GM12878 (cell line): ENCODE results near the gene TMEM127. TPM values are rescaled to one million over a fixed set of nuclear protein-coding genes. Genes with fewer than 3 reads are reported as not detected.
A peak's percentile ranks its signal among the peaks of the same experiment; 100 is the strongest.

ENCODE experiments used
- E4F1 ChIP-seq: fragments of 450-650 bp; IDR thresholded peaks from 2 replicates; pipeline ENCODE4 v1.6.1; 2018; ENCODE audit warnings: borderline replicate concordance, mild to moderate bottlenecking; ENCODE audit not compliant: partially characterized antibody
- HDAC6 ChIP-seq: fragments of 200-600 bp; sonication (generic); IDR thresholded peaks from one replicate; pipeline ENCODE4 v1.8.0; 2017; ENCODE audit warnings: antibody characterized with exemption; ENCODE audit not compliant: unreplicated experiment
- HDGF ChIP-seq: fragments of 450-650 bp; IDR thresholded peaks from 2 replicates; pipeline ENCODE4 v1.6.1; 2016; ENCODE audit warnings: antibody characterized with exemption
- MTA3 ChIP-seq: IDR thresholded peaks from 2 replicates; pipeline ENCODE4 v1.6.1; 2012; ENCODE audit warnings: low read length, inconsistent platforms, borderline replicate concordance
- MXI1 ChIP-seq: fragments of 150-350 bp; IDR thresholded peaks from 2 replicates; pipeline ENCODE4 v1.6.1; 2011; ENCODE audit warnings: low read depth, mild to moderate bottlenecking, inconsistent platforms, low read length, improper control_type of control experiment
- NFIC ChIP-seq: IDR thresholded peaks from 2 replicates; pipeline ENCODE4 v1.6.1; 2012; ENCODE audit warnings: low read depth, mild to moderate bottlenecking, inconsistent platforms, low read length, moderate library complexity
- NFXL1 ChIP-seq: fragments of 450-650 bp; IDR thresholded peaks from 2 replicates; pipeline ENCODE4 v1.6.1; 2017; ENCODE audit warnings: antibody characterized with exemption, mild to moderate bottlenecking, borderline replicate concordance
- NRF1 ChIP-seq: conservative IDR thresholded peaks from 2 replicates; pipeline ENCODE4 v1.6.1; 2011; ENCODE audit warnings: mild to moderate bottlenecking, low read depth, low read length, improper control_type of control experiment
- PBX3 ChIP-seq: IDR thresholded peaks from 2 replicates; pipeline ENCODE4 v1.6.1; 2011; ENCODE audit warnings: mild to moderate bottlenecking, low read depth, low read length, moderate library complexity; ENCODE audit not compliant: insufficient replicate concordance
- RAD21 ChIP-seq: IDR thresholded peaks from 2 replicates; pipeline ENCODE4 v1.6.1; 2011; ENCODE audit warnings: mild to moderate bottlenecking, low read depth, low read length, moderate library complexity; ENCODE audit not compliant: insufficient read depth
- RCOR1 ChIP-seq: conservative IDR thresholded peaks from 2 replicates; pipeline ENCODE4 v1.6.1; 2012; ENCODE audit warnings: low read depth, low read length, improper control_type of control experiment
- REST ChIP-seq: IDR thresholded peaks from 2 replicates; pipeline ENCODE4 v1.6.1; 2012; ENCODE audit warnings: mild to moderate bottlenecking, low read depth, low read length
- RUNX3 ChIP-seq: IDR thresholded peaks from 2 replicates; pipeline ENCODE4 v1.6.1; 2012; ENCODE audit warnings: low read length, inconsistent platforms
- SREBF1 ChIP-seq: IDR thresholded peaks from 2 replicates; pipeline ENCODE4 v1.6.1; 2012; ENCODE audit warnings: mild to moderate bottlenecking, low read length
- ZNF274 ChIP-seq: IDR thresholded peaks from one replicate; pipeline ENCODE4 v1.8.0; 2011; ENCODE audit not compliant: insufficient read length, insufficient read depth
- ZZZ3 ChIP-seq: IDR thresholded peaks from 2 replicates; pipeline ENCODE4 v1.6.1; 2011; ENCODE audit warnings: low read depth; ENCODE audit not compliant: control insufficient read depth, insufficient read length
- polyA plus RNA-seq, 11 experiments: library from polyadenylated mRNA; depleted of rRNA in 4 of 11; unstranded in 6 of 11; stranded (reverse) in 5 of 11; fragments of >200 nt; fragmentation: Nextera tagmentation in 4 of 11; fragmentation: Illumina TruSeq in 1 of 11; extraction: Ambion mirVana in 4 of 11; extraction: Trizol in 1 of 11; gene quantifications; 1 replicate in 1 of 11; 2 replicates in 10 of 11; pipeline versions ENCODE4 v1.2.1 to v1.2.3, GENCODE V29; 2011 to 2016; ENCODE audit warnings: inconsistent platforms in 2 of 11, missing spikeins in 2 of 11, low read depth in 1 of 11
- total RNA-seq, 4 experiments: library from RNA; depleted of rRNA in 3 of 4; stranded (reverse); fragments of >200 nt in 3 of 4; fragmentation: Illumina TruSeq in 1 of 4; extraction: Trizol in 1 of 4; gene quantifications; 2 replicates each; pipeline versions ENCODE4 v1.2.1 to v1.2.3, GENCODE V29; 2013 to 2021
- TF ChIP-seq, protein P1 (sequence below): fragments of 450-650 bp; IDR thresholded peaks from 2 replicates; pipeline ENCODE4 v1.6.1; 2017; ENCODE audit warnings: mild to moderate bottlenecking
- TF ChIP-seq, protein P2 (sequence below): IDR thresholded peaks from 2 replicates; pipeline ENCODE4 v1.6.1; 2011; ENCODE audit warnings: borderline replicate concordance, low read depth, mild to moderate bottlenecking, moderate library complexity, mixed read lengths, low read length; ENCODE audit not compliant: insufficient read depth; ENCODE audit errors: extremely low read length

Gene TMEM127
- total and polyA plus RNA-seq, 10 of the 15 experiments (the other 5 are each of a cell fraction or from before 2014, with no cell fraction given), result 2.6 to 27.2 (median 17.7) TPM

DNA sequence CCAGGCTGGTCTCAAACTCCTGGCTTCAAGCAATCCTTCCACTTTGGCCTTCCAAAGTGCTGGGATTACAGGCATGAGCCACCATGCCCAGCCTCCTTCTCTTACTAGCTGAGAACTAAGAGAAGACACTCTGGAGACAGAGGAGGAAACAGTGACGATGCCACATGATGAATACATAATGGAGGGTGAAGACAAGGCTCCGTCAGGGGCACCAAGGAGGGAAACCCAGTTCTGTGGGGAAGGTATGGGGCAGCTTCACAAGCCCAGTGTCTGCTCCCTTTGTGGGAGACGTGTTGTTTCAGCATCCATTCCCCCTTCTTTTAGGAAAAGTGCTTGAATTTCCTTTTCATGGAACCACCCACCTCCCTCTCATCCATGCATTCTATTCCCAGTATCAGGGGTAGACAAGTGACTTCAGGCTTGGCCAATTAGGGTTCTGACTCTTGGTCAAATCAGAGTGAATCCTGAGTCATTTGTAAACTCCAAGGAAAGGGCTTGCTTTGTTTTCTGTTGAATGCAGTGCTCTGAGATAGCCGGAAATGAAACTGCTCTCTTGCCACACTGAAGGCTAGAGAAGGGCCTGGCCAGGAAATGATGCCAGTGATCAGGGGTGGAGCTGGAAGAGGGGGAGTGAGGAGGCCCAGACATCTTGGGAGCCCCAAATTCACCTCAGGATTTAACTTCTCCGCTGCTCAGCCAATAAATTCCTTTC is 23.7 kb downstream of the TMEM127 start (continued):
- TF ChIP-seq E4F1 (no peak), ZNF274 (no peak), HDAC6 (no peak), ZZZ3 (no peak), MTA3 (peak; percentile 54; the same call in 1 of the 2 replicates), NFIC (peak; percentile 67; the same call in 1 of the 2 replicates), RAD21 (0 out of 2 replicates have a peak, but pooled peaks have one; percentile 17), NRF1 (no peak), NFXL1 (no peak), RCOR1 (no peak), SREBF1 (no peak), RUNX3 (peak; percentile 66), HDGF (no peak), REST (no peak), PBX3 (no peak), MXI1 (no peak)
- TF ChIP-seq, protein P1, sequence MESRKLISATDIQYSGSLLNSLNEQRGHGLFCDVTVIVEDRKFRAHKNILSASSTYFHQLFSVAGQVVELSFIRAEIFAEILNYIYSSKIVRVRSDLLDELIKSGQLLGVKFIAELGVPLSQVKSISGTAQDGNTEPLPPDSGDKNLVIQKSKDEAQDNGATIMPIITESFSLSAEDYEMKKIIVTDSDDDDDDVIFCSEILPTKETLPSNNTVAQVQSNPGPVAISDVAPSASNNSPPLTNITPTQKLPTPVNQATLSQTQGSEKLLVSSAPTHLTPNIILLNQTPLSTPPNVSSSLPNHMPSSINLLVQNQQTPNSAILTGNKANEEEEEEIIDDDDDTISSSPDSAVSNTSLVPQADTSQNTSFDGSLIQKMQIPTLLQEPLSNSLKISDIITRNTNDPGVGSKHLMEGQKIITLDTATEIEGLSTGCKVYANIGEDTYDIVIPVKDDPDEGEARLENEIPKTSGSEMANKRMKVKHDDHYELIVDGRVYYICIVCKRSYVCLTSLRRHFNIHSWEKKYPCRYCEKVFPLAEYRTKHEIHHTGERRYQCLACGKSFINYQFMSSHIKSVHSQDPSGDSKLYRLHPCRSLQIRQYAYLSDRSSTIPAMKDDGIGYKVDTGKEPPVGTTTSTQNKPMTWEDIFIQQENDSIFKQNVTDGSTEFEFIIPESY, result no peak
- TF ChIP-seq, protein P2, sequence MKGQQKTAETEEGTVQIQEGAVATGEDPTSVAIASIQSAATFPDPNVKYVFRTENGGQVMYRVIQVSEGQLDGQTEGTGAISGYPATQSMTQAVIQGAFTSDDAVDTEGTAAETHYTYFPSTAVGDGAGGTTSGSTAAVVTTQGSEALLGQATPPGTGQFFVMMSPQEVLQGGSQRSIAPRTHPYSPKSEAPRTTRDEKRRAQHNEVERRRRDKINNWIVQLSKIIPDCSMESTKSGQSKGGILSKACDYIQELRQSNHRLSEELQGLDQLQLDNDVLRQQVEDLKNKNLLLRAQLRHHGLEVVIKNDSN, result no peak
